Astrocyte (in vitro differentiated cells and primary cell): Measurements from ENCODE around the gene CLHC1. TPM values are rescaled to one million over a fixed set of nuclear protein-coding genes. Genes with fewer than 3 reads are reported as not detected.
"Not testable (repeated sequence)": the region's sequence is repeated elsewhere in the genome, so short reads cannot be mapped to it uniquely, and the experiment has no call there.

Source experiments
- DNase-seq: peaks from one replicate; pipeline ENCODE4 v3.0.0-alpha.2; 2010; ENCODE audit warnings: low read depth
- FAIRE-seq: peaks from 2 replicates; lab custom pipeline; 2011; peaks lifted over from hg19 to GRCh38; lab: Jason Lieb, UNC
- H2AFZ ChIP-seq: 2 replicates; pipeline ENCODE4 v1.6.0; 2012; ENCODE audit warnings: low read depth, low read length, inconsistent platforms
- H3K27ac ChIP-seq: 2 replicates; pipeline ENCODE4 v1.5.1; 2011; ENCODE audit warnings: low read depth, low read length, inconsistent platforms
- H3K27me3 ChIP-seq: 2 replicates; pipeline ENCODE4 v1.6.0; 2011; ENCODE audit warnings: low read length, inconsistent platforms; ENCODE audit not compliant: insufficient read depth
- H3K36me3 ChIP-seq: 2 replicates; pipeline ENCODE4 v1.5.1; 2011; ENCODE audit warnings: low read length, inconsistent platforms; ENCODE audit not compliant: insufficient read depth
- H3K4me1 ChIP-seq: 2 replicates; pipeline ENCODE4 v1.5.1; 2011; ENCODE audit warnings: low read length, inconsistent platforms; ENCODE audit not compliant: insufficient read depth
- H3K4me2 ChIP-seq: 2 replicates; pipeline ENCODE4 v1.6.0; 2012; ENCODE audit warnings: low read length, inconsistent platforms
- H3K4me3 ChIP-seq: 2 replicates; pipeline ENCODE4 v1.5.1; 2011; ENCODE audit warnings: low read depth, mild to moderate bottlenecking, low read length, inconsistent platforms; ENCODE audit not compliant: insufficient read depth
- H3K79me2 ChIP-seq: 2 replicates; pipeline ENCODE4 v1.6.0; 2012; ENCODE audit warnings: mild to moderate bottlenecking, low read length, inconsistent platforms; ENCODE audit not compliant: insufficient read depth
- H3K9ac ChIP-seq: 2 replicates; pipeline ENCODE4 v1.6.0; 2012; ENCODE audit warnings: mild to moderate bottlenecking, low read length, inconsistent platforms
- H3K9me3 ChIP-seq: 2 replicates; pipeline ENCODE4 v1.5.1; 2012; ENCODE audit warnings: low read depth, mild to moderate bottlenecking, low read length, inconsistent platforms; ENCODE audit not compliant: insufficient read depth
- H4K20me1 ChIP-seq: 2 replicates; pipeline ENCODE4 v1.6.0; 2012; ENCODE audit warnings: low read length, inconsistent platforms; ENCODE audit not compliant: insufficient read depth
- H3K27ac Mint-ChIP-seq: one replicate; pipeline ENCODE4 v1.8.0; 2021; ENCODE audit warnings: mild to moderate bottlenecking, mixed read lengths; ENCODE audit not compliant: unreplicated experiment
- H3K27me3 Mint-ChIP-seq: one replicate; pipeline ENCODE4 v1.8.0; 2021; ENCODE audit warnings: low read depth, mixed read lengths; ENCODE audit not compliant: unreplicated experiment
- H3K36me3 Mint-ChIP-seq: one replicate; pipeline ENCODE4 v1.8.0; 2021; ENCODE audit warnings: low read depth, mixed read lengths; ENCODE audit not compliant: unreplicated experiment
- H3K4me1 Mint-ChIP-seq: one replicate; pipeline ENCODE4 v1.8.0; 2021; ENCODE audit warnings: low read depth, mixed read lengths; ENCODE audit not compliant: unreplicated experiment
- H3K4me3 Mint-ChIP-seq: one replicate; pipeline ENCODE4 v1.8.0; 2021; ENCODE audit warnings: mild to moderate bottlenecking, moderate library complexity, mixed read lengths; ENCODE audit not compliant: unreplicated experiment
- H3K9me3 Mint-ChIP-seq: one replicate; pipeline ENCODE4 v1.8.0; 2021; ENCODE audit warnings: mild to moderate bottlenecking, mixed read lengths; ENCODE audit not compliant: unreplicated experiment
- EZH2 ChIP-seq: IDR thresholded peaks from 2 replicates; pipeline ENCODE4 v1.6.1; 2012; ENCODE audit warnings: mild to moderate bottlenecking, low read length, inconsistent platforms; ENCODE audit not compliant: insufficient read depth
- total RNA-seq: library from RNA; stranded (reverse); gene quantifications from 2 replicates; pipeline ENCODE4 v1.2.1, GENCODE V29; 2021
- TF ChIP-seq, protein P1 (sequence below): IDR thresholded peaks from 2 replicates; pipeline ENCODE4 v1.5.1; 2011; ENCODE audit warnings: low read depth, mild to moderate bottlenecking, inconsistent platforms, low read length, moderate library complexity; ENCODE audit not compliant: insufficient read depth

Gene CLHC1
- total RNA-seq, 1 donor from 2014 or later, result 17.5 TPM

DNA sequence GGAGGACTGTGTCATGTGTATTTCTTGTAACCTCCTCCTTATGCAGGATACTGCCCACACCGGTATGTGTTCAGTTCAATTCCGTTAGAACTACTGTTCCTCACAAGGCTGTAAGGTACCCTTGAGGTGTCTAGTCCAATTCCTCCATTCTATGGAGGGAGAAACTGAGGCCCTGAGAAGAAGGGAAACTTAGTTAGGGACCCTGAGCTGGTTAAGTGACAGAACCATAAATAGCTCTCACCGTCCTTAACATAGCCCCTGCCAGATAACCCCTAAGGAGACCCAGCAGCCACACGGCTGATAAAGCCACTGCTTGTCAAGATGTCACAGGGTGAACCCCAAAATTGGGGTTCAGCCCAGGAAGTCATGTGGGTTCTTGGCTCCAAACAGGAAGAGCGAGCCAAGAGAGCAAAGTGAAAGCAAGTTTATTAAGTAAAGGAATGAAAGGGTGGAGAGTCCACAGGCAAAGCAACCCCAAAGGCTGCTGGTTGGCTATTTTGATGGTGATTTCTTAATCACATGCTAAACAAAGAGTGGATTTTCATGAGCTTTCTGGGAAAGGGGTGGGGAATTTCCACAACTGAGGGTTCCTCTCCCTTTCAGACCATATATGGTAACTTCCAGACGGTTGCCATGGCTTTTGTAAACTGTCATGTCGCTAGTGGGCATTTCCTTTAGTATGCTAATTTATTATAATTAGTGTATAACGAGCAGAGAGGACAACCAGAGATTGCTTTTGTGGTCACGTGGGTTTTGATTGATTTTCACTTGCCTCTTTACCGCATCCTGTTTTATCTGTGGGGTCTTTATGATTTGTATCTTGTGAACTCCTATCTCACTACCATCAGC is 98.4 kb downstream of the CLHC1 start:
- peaks cover 5% of the 10 kb centered on the region for H3K4me1 Mint-ChIP-seq
- no peak overlapping the region for H3K4me3 Mint-ChIP-seq
- Histone ChIP-seq H3K36me3 (no peaks in the 10 kb centered on the region), H4K20me1 (no peaks in the 10 kb centered on the region), H3K4me2 (peak overlapping the region; percentile 85), H3K9ac (peak overlapping the region; percentile 76), H3K4me3 (peak overlapping the region; percentile 51), H3K27me3 (no peaks in the 10 kb centered on the region), H3K79me2 (no peaks in the 10 kb centered on the region), H2AFZ (peak overlapping the region; percentile 71), H3K4me1 (peaks cover 11% of the 10 kb centered on the region), H3K9me3 (no peaks in the 10 kb centered on the region), H3K27ac (peak overlapping the region; percentile 76)
- H3K27me3 Mint-ChIP-seq, result peaks cover 5% of the 10 kb centered on the region
- peak; percentile 92 for DNase-seq
- no peak for TF ChIP-seq EZH2
- TF ChIP-seq, protein P1, sequence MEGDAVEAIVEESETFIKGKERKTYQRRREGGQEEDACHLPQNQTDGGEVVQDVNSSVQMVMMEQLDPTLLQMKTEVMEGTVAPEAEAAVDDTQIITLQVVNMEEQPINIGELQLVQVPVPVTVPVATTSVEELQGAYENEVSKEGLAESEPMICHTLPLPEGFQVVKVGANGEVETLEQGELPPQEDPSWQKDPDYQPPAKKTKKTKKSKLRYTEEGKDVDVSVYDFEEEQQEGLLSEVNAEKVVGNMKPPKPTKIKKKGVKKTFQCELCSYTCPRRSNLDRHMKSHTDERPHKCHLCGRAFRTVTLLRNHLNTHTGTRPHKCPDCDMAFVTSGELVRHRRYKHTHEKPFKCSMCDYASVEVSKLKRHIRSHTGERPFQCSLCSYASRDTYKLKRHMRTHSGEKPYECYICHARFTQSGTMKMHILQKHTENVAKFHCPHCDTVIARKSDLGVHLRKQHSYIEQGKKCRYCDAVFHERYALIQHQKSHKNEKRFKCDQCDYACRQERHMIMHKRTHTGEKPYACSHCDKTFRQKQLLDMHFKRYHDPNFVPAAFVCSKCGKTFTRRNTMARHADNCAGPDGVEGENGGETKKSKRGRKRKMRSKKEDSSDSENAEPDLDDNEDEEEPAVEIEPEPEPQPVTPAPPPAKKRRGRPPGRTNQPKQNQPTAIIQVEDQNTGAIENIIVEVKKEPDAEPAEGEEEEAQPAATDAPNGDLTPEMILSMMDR, result no peak
- H3K9me3 Mint-ChIP-seq, result no peaks in the 10 kb centered on the region
- no peak for FAIRE-seq
- H3K36me3 Mint-ChIP-seq, result peaks cover 2% of the 10 kb centered on the region
- no peak overlapping the region for H3K27ac Mint-ChIP-seq

DNA sequence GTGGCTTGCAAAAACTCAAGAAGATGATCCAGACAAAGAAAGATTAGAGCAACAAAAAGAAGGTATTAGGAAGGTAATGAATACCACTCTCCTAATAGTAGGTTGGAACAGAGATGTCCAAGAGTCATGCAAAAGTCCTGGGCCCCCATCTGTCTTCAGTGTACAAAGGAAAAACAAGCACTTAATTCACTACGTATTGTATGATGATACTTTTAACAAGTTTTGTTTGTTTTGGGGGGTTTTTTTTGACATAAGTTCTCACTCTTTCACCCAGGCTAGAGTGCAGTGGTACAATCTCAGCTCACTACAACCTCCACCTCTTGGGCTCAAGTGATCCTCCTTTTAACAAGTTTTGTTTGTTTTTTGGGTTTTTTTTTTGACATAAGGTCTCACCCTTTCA is 101.2 kb downstream of the CLHC1 start:
- Histone ChIP-seq H2AFZ (no peak overlapping the region), H3K4me2 (no peak overlapping the region), H3K27me3 (no peaks in the 10 kb centered on the region), H3K27ac (no peak overlapping the region), H3K36me3 (no peaks in the 10 kb centered on the region), H3K79me2 (no peaks in the 10 kb centered on the region), H3K4me3 (no peak overlapping the region), H3K4me1 (peaks cover 11% of the 10 kb centered on the region), H3K9ac (no peak overlapping the region), H4K20me1 (no peaks in the 10 kb centered on the region), H3K9me3 (no peaks in the 10 kb centered on the region)
- H3K9me3 Mint-ChIP-seq, result peaks cover 4% of the 10 kb centered on the region
- H3K27ac Mint-ChIP-seq, result no peak overlapping the region
- peaks cover 5% of the 10 kb centered on the region for H3K4me1 Mint-ChIP-seq
- no peak overlapping the region for H3K4me3 Mint-ChIP-seq
- peaks cover 8% of the 10 kb centered on the region for H3K36me3 Mint-ChIP-seq
- FAIRE-seq, result no peak
- no peak for TF ChIP-seq EZH2
- TF ChIP-seq, protein P1, result no peak
- no peak for DNase-seq
- no peaks in the 10 kb centered on the region for H3K27me3 Mint-ChIP-seq

DNA sequence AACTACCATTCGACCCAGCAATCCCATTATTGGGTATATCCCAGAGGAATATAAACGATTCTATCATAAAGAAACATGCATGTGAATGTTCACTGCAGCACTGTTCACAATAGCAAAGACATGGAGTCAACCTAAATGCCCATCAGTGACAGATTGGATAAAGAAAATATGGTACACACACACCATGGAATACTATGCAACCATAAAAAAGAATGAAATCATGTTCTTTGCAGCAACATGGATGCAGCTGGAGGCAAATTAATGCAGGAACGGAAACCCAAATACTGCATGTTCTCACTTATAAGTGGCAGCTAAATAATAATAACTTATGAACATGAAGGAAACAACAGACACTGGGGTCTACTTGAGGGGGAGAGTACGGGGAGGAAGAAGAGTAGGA is 105.5 kb downstream of the CLHC1 start:
- not testable (repeated sequence) for FAIRE-seq, H3K9me3 ChIP-seq, H3K4me1 ChIP-seq, H3K36me3 ChIP-seq, H4K20me1 ChIP-seq, H2AFZ ChIP-seq, H3K9ac ChIP-seq, DNase-seq, H3K4me1 Mint-ChIP-seq, H3K27ac Mint-ChIP-seq, H3K27ac ChIP-seq, H3K27me3 Mint-ChIP-seq, H3K79me2 ChIP-seq, H3K4me2 ChIP-seq, H3K27me3 ChIP-seq, H3K4me3 Mint-ChIP-seq, H3K4me3 ChIP-seq
- H3K9me3 Mint-ChIP-seq, result peaks cover 10% of the 10 kb centered on the region
- H3K36me3 Mint-ChIP-seq, result peaks cover 12% of the 10 kb centered on the region

Other genes starting within 250 kb of the CLHC1 start
- gene RTN4, start 181.8 kb downstream of the CLHC1 start, total RNA-seq, result 509 and 541 TPM in 2 replicates
- 746 and 840 TPM in 2 replicates for gene RPS27A, start 395 bp upstream of the CLHC1 start, total RNA-seq
- 23.1 and 25.2 TPM in 2 replicates for gene MTIF2, start 36.9 kb upstream of the CLHC1 start, total RNA-seq
- gene CCDC88A, start 187.6 kb upstream of the CLHC1 start, total RNA-seq, result 66.7 and 74.6 TPM in 2 replicates